HepG2 (cell line): ENCODE measurements around the gene TLL2. TPM values are rescaled to one million over a fixed set of nuclear protein-coding genes. Genes with fewer than 3 reads are reported as not detected.

Experiments used
- ATAC-seq: fragments of 200-7000 bp; cut with Tn5 transposase; 3 replicates; pipeline ENCODE4 v1.9.1; 2020; ENCODE audit warnings: mild to moderate bottlenecking, moderate library complexity
- BruUV-seq: library from RNA; stranded (reverse); fragments of 400-500 nt; replicated peaks from 2 replicates; lab custom pipeline; 2021; lab: Mats Ljungman, UMichigan
- CTCF ChIA-PET: fragments of 300-600 bp; formaldehyde crosslinking; extraction: SDS; loops from one replicate; lab custom pipeline; 2021; ENCODE audit warnings: low total read pairs, inconsistent platforms, low intra/inter-chr PET ratio; lab: Yijun Ruan, JAX
- POLR2A ChIA-PET: fragments of 350-600 bp; sonication (Branson Sonifier 250); formaldehyde crosslinking; loops from one replicate; lab custom pipeline; 2020; ENCODE audit warnings: antibody characterized with exemption, inconsistent platforms; lab: Yijun Ruan, JAX
- DNase-seq: peaks from one replicate; pipeline ENCODE4 v3.0.0-alpha.2; 2015; ENCODE audit warnings: low spot score
- FAIRE-seq: peaks from 3 replicates; lab custom pipeline; 2011; peaks lifted over from hg19 to GRCh38; lab: Jason Lieb, UNC
- H2AFZ ChIP-seq: one replicate; pipeline ENCODE4 v1.6.1; 2011; ENCODE audit warnings: low read length, inconsistent platforms
- H3K27ac ChIP-seq: fragments of 300-600 bp; 3 replicates; pipeline ENCODE4 v1.8.0; 2011; ENCODE audit warnings: mixed run types, mild to moderate bottlenecking, mixed read lengths, low read length, inconsistent platforms; ENCODE audit not compliant: insufficient read depth; ENCODE audit errors: extremely low read length
- H3K27me3 ChIP-seq, 2 experiments: fragments of 200-600 bp in 1 of 2; 2 replicates in 1 of 2; 3 replicates in 1 of 2; pipeline versions ENCODE4 v1.6.0 to v1.8.0; 2011; ENCODE audit warnings: low read length in 2 of 2, mild to moderate bottlenecking in 2 of 2, moderate library complexity in 2 of 2, inconsistent platforms in 1 of 2; ENCODE audit not compliant: insufficient read depth in 2 of 2, control insufficient read depth in 1 of 2
- H3K36me3 ChIP-seq, 2 experiments: fragments of 200-600 bp in 1 of 2; replicated peaks in 1 of 2; 2 replicates in 1 of 2; 3 replicates in 1 of 2; pipeline versions ENCODE4 v1.5.1 to v1.8.0; 2011; ENCODE audit warnings: low read length in 2 of 2, inconsistent platforms in 1 of 2; ENCODE audit not compliant: insufficient read depth in 2 of 2, control insufficient read depth in 1 of 2
- H3K4me1 ChIP-seq: 2 replicates; pipeline ENCODE4 v1.5.1; 2012; ENCODE audit warnings: low read length, inconsistent platforms; ENCODE audit not compliant: insufficient read depth
- H3K4me2 ChIP-seq: 2 replicates; pipeline ENCODE4 v1.6.0; 2011; ENCODE audit warnings: low read depth, low read length, inconsistent platforms
- H3K4me3 ChIP-seq, 3 experiments: fragments of 200-600 bp in 1 of 3; sonication (generic), shearing (Covaris generic) in 1 of 3; replicated peaks in 1 of 3; 2 replicates each; pipeline ENCODE4 v1.5.1; 2011 to 2016; ENCODE audit warnings: low read length in 3 of 3, inconsistent platforms in 2 of 3, low read depth in 2 of 3, mild to moderate bottlenecking in 2 of 3, control low read depth in 1 of 3, mixed read lengths in 1 of 3; ENCODE audit not compliant: insufficient read depth in 1 of 3
- H3K79me2 ChIP-seq: one replicate; pipeline ENCODE4 v1.6.1; 2011; ENCODE audit warnings: low read length, inconsistent platforms; ENCODE audit not compliant: insufficient read depth
- H3K9ac ChIP-seq: 2 replicates; pipeline ENCODE4 v1.6.0; 2011; ENCODE audit warnings: mild to moderate bottlenecking, low read depth, low read length, inconsistent platforms; ENCODE audit not compliant: insufficient read depth
- H3K9me3 ChIP-seq: 2 replicates; pipeline ENCODE4 v1.5.1; 2012; ENCODE audit warnings: mild to moderate bottlenecking, low read length
- H4K20me1 ChIP-seq: 2 replicates; pipeline ENCODE4 v1.6.0; 2011; ENCODE audit warnings: inconsistent platforms, mild to moderate bottlenecking, low read length, moderate library complexity; ENCODE audit not compliant: insufficient read depth
- DNMT3B ChIP-seq: conservative IDR thresholded peaks from 2 replicates; pipeline ENCODE4 v1.6.1; 2016; ENCODE audit warnings: missing biosample characterization, control low read depth
- NFAT5 ChIP-seq: sonication (generic); formaldehyde crosslinking; IDR thresholded peaks from 2 replicates; pipeline ENCODE4 v1.4.0; 2020; ENCODE audit warnings: missing genetic modification reagents
- POLR2G ChIP-seq: fragments of 200-400 bp; formaldehyde crosslinking; IDR thresholded peaks from 2 replicates; pipeline ENCODE4 v1.6.1; 2018; ENCODE audit warnings: mild to moderate bottlenecking, low read depth, low read length, moderate library complexity
- PRDM10 ChIP-seq: sonication (generic); formaldehyde crosslinking; IDR thresholded peaks from 2 replicates; pipeline ENCODE4 v1.4.0; 2020; ENCODE audit warnings: low read depth, missing genetic modification reagents
- RBM22 ChIP-seq: fragments of 200-400 bp; formaldehyde crosslinking; optimal IDR thresholded peaks from 2 replicates; pipeline ENCODE3; 2017; ENCODE audit warnings: mild to moderate bottlenecking, low read length, moderate library complexity
- SOX5 ChIP-seq: IDR thresholded peaks from 2 replicates; pipeline ENCODE4 v1.6.1; 2016; ENCODE audit warnings: borderline replicate concordance
- TBX3 ChIP-seq: fragments of 450-650 bp; IDR thresholded peaks from 2 replicates; pipeline ENCODE4 v1.6.1; 2017; ENCODE audit warnings: antibody characterized with exemption, mild to moderate bottlenecking, inconsistent platforms, borderline replicate concordance
- TRIM24 ChIP-seq: sonication (generic); formaldehyde crosslinking; IDR thresholded peaks from 2 replicates; pipeline ENCODE4 v1.8.0; 2022; ENCODE audit warnings: mild to moderate bottlenecking, missing genetic modification reagents
- U2AF2 ChIP-seq: fragments of 200-400 bp; formaldehyde crosslinking; IDR thresholded peaks from 2 replicates; pipeline ENCODE4 v1.6.1; 2017; ENCODE audit warnings: low read depth, mild to moderate bottlenecking, low read length
- ZBTB10 ChIP-seq: sonication (generic); formaldehyde crosslinking; IDR thresholded peaks from 2 replicates; pipeline ENCODE4 v1.4.0; 2020; ENCODE audit warnings: missing genetic modification reagents, borderline replicate concordance
- ZBTB20 ChIP-seq: sonication (generic); formaldehyde crosslinking; IDR thresholded peaks from 2 replicates; pipeline ENCODE4 v1.8.1; 2023; ENCODE audit warnings: missing genetic modification reagents, low read depth, mild to moderate bottlenecking, borderline replicate concordance
- ZNF121 ChIP-seq: sonication (generic); formaldehyde crosslinking; IDR thresholded peaks from 2 replicates; pipeline ENCODE4 v1.5.0; 2020; ENCODE audit warnings: mild to moderate bottlenecking, missing genetic modification reagents
- ZNF549 ChIP-seq: sonication (generic); formaldehyde crosslinking; IDR thresholded peaks from 2 replicates; pipeline ENCODE4 v1.5.0; 2020; ENCODE audit warnings: missing genetic modification reagents
- ZSCAN25 ChIP-seq: sonication (generic); formaldehyde crosslinking; IDR thresholded peaks from 2 replicates; pipeline ENCODE4 v1.8.0; 2022; ENCODE audit warnings: mild to moderate bottlenecking, missing genetic modification reagents
- WGBS: methylation state at CpG from one replicate; pipeline ENCODE4 v1.1.6; 2017; ENCODE audit warnings: low lambda C conversion rate; 5-methylcytosine and 5-hydroxymethylcytosine counted together
- in situ Hi-C: cut with HindIII; loops from 2 replicates; pipeline ENCODE4 v1.10.0; 2017; ENCODE audit warnings: low pct_unique_long_range_greater_than_20kb; ENCODE audit not compliant: extremely low pct_ligation_motif_present
- intact Hi-C: fragments of 100-400 bp; cut with micrococcal nuclease; formaldehyde crosslinking; loops from one replicate; pipeline ENCODE4 v1.10.0; 2022; ENCODE audit not compliant: unreplicated experiment
- polyA plus RNA-seq, 8 experiments: library from polyadenylated mRNA; depleted of rRNA in 3 of 8; stranded (reverse) in 7 of 8; unstranded in 1 of 8; fragments of >200 nt; fragmentation: Illumina TruSeq in 4 of 8; extraction: Trizol in 4 of 8; gene quantifications; 2 replicates each; pipeline versions ENCODE4 v1.2.1 to v1.2.3, GENCODE V29; 2011 to 2016; ENCODE audit warnings: low read depth in 4 of 8, missing spikeins in 1 of 8, mixed read lengths in 1 of 8; ENCODE audit not compliant: insufficient read depth in 1 of 8
- total RNA-seq, 5 experiments: library from RNA; depleted of rRNA; stranded (reverse); fragments of >200 nt; fragmentation: Illumina TruSeq; extraction: Trizol; gene quantifications; 2 replicates each; pipeline ENCODE4 v1.2.3, GENCODE V29; 2016; ENCODE audit warnings: low read depth in 1 of 5

The TLL2 gene
- total and polyA plus RNA-seq, 2 of the 13 experiments (the other 11 are each of a cell fraction or from before 2014, with no cell fraction given): 0.09 TPM; not detected in 1

GRCh38 chr10:96517284-96517683, 3.6 kb upstream of the TLL2 start:
- H3K4me3 ChIP-seq: no peak overlapping the region
- H3K4me1 ChIP-seq: peaks cover 25% of the 10 kb centered on the region
- DNase-seq (no peak), ATAC-seq (no peak), FAIRE-seq (no peak)
- in situ Hi-C loops (no loop called here), intact Hi-C loops (no loop called here)
- ChIA-PET POLR2A (no interaction called here), CTCF (no interaction called here)
- no peaks in the 10 kb centered on the region for H3K79me2 ChIP-seq
- peaks cover 0 to 3% of the 10 kb centered on the region in 2 experiments; a peak in 1 of 5 replicates for H3K36me3 ChIP-seq
- no peak overlapping the region for H3K27ac ChIP-seq
- peaks cover 0 to 12% of the 10 kb centered on the region in 2 experiments; a peak in 3 of 5 replicates for H3K27me3 ChIP-seq
- no TSS peak for BruUV-seq
- H3K9me3 ChIP-seq: no peaks in the 10 kb centered on the region
- 96% methylated on average over 1 of the region's 1 CpG for WGBS
- H4K20me1 ChIP-seq: no peaks in the 10 kb centered on the region
- H3K9ac ChIP-seq: no peak overlapping the region
- H3K4me2 ChIP-seq: no peak overlapping the region
- H2AFZ ChIP-seq: no peak overlapping the region
- no peak for TF ChIP-seq ZBTB10
- 0 out of 2 replicates have a peak, but pooled peaks have one; percentile 21 for TF ChIP-seq POLR2G
- TF ChIP-seq SOX5 (CRISPR knock-in tag): no peak
- no peak for TF ChIP-seq ZSCAN25 (CRISPR knock-in tag)
- no peak for TF ChIP-seq ZBTB20 (CRISPR knock-in tag)
- no peak for TF ChIP-seq ZNF549 (CRISPR knock-in tag)
- no peak for TF ChIP-seq ZNF121 (CRISPR knock-in tag)
- no peak for TF ChIP-seq U2AF2
- TF ChIP-seq PRDM10: no peak
- TF ChIP-seq TBX3: no peak
- TF ChIP-seq NFAT5 (CRISPR knock-in tag): no peak
- TF ChIP-seq RBM22: peak; percentile 40
- TF ChIP-seq DNMT3B (CRISPR knock-in tag): no peak
- no peak for TF ChIP-seq TRIM24 (CRISPR knock-in tag)
